Panc1 (cell line): Measurements from ENCODE around the gene ATP13A3. TPM values are rescaled to one million over a fixed set of nuclear protein-coding genes. Genes with fewer than 3 reads are reported as not detected.

Source experiments
- ATAC-seq: fragments of 200-7000 bp; cut with Tn5 transposase; 2 replicates; pipeline ENCODE4 v1.9.1; 2020; ENCODE audit warnings: mild to moderate bottlenecking, moderate library complexity
- BruUV-seq: library from RNA; stranded (reverse); fragments of 400-500 nt; replicated peaks from 2 replicates; lab custom pipeline; 2021; lab: Mats Ljungman, UMichigan
- CTCF ChIA-PET: fragments of 300-600 bp; sonication (Branson Sonifier 250); formaldehyde crosslinking; loops from one replicate; lab custom pipeline; 2022; ENCODE audit warnings: antibody characterized with exemption; lab: Charles Lee
- POLR2A ChIA-PET: fragments of 300-600 bp; sonication (Branson Sonifier 250); formaldehyde crosslinking; loops from one replicate; lab custom pipeline; 2022; ENCODE audit warnings: antibody characterized with exemption; lab: Charles Lee
- DNase-seq: peaks from one replicate; pipeline ENCODE4 v3.0.0-alpha.2; 2010; ENCODE audit warnings: low read depth, low spot score
- H3K27ac ChIP-seq: 2 replicates; pipeline ENCODE4 v1.5.1; 2011; ENCODE audit warnings: mild to moderate bottlenecking, low read length, inconsistent platforms
- H3K27me3 ChIP-seq: fragments of 200-500 bp; sonication (Bioruptor generic); 2 replicates; pipeline ENCODE4 v1.6.0; 2014; ENCODE audit warnings: low read length, inconsistent platforms; ENCODE audit not compliant: control insufficient read depth, insufficient read depth
- H3K36me3 ChIP-seq: fragments of 200-500 bp; sonication (Bioruptor generic); 2 replicates; pipeline ENCODE4 v1.5.1; 2014; ENCODE audit warnings: inconsistent platforms, mild to moderate bottlenecking, low read length, moderate library complexity; ENCODE audit not compliant: control insufficient read depth, insufficient read depth
- H3K4me1 ChIP-seq: 2 replicates; pipeline ENCODE4 v1.5.1; 2011; ENCODE audit warnings: inconsistent platforms, mild to moderate bottlenecking, low read length, moderate library complexity; ENCODE audit not compliant: control insufficient read depth, insufficient read depth
- H3K4me3 ChIP-seq, 2 experiments: 2 replicates each; pipeline ENCODE4 v1.5.1; 2011 to 2012; ENCODE audit warnings: low read depth in 2 of 2, low read length in 2 of 2, mild to moderate bottlenecking in 2 of 2, inconsistent platforms in 1 of 2, moderate library complexity in 1 of 2
- H3K9me3 ChIP-seq: fragments of 200-500 bp; sonication (Bioruptor generic); 2 replicates; pipeline ENCODE4 v1.5.1; 2014; ENCODE audit warnings: low read depth, mild to moderate bottlenecking, inconsistent platforms, low read length, moderate library complexity; ENCODE audit not compliant: control insufficient read depth, insufficient read depth
- CTCF ChIP-seq: fragments of 450-650 bp; IDR thresholded peaks from 2 replicates; pipeline ENCODE4 v1.5.1; 2017; ENCODE audit warnings: mild to moderate bottlenecking
- POLR2AphosphoS5 ChIP-seq: IDR thresholded peaks from 2 replicates; pipeline ENCODE4 v1.6.1; 2012; ENCODE audit warnings: mild to moderate bottlenecking, low read depth, low read length, moderate library complexity
- SIN3A ChIP-seq: IDR thresholded peaks from 2 replicates; pipeline ENCODE4 v1.6.1; 2012; ENCODE audit warnings: low read depth, mild to moderate bottlenecking, low read length, moderate library complexity, borderline replicate concordance; ENCODE audit not compliant: insufficient read depth
- TCF7L2 ChIP-seq: IDR thresholded peaks from 2 replicates; pipeline ENCODE4 v1.6.1; 2011; ENCODE audit warnings: mild to moderate bottlenecking, low read depth, low read length, inconsistent platforms
- in situ Hi-C: cut with HindIII; loops from 2 replicates; pipeline ENCODE4 v1.10.0; 2016; ENCODE audit warnings: low sequenced_read_pairs, low pct_unique_long_range_greater_than_20kb
- intact Hi-C: fragments of 100-400 bp; cut with micrococcal nuclease; formaldehyde crosslinking; loops from one replicate; pipeline ENCODE4 v1.10.0; 2022; ENCODE audit not compliant: unreplicated experiment
- total RNA-seq: library from RNA; stranded (reverse); gene quantifications from one replicate; pipeline ENCODE4 v1.2.1, GENCODE V29; 2021; ENCODE audit not compliant: unreplicated experiment
- TF ChIP-seq, protein P1 (sequence below), 2 experiments: IDR thresholded peaks; 2 replicates each; pipeline ENCODE4 v1.6.1; 2011 to 2012; ENCODE audit warnings: low read depth in 2 of 2, control low read depth in 1 of 2, low read length in 1 of 2, mild to moderate bottlenecking in 1 of 2, moderate library complexity in 1 of 2; ENCODE audit not compliant: insufficient read depth in 1 of 2

Gene ATP13A3
- total RNA-seq, 1 experiment from 2014 or later, result 169 TPM

GRCh38 chr3:194368918-194369317, 117.9 kb downstream of the ATP13A3 start:
- Histone ChIP-seq H3K27ac (no peak overlapping the region), H3K4me3 (no peak overlapping the region), H3K36me3 (no peaks in the 10 kb centered on the region), H3K27me3 (0 out of 2 replicates have a peak, but pooled peaks cover 3% of the 10 kb centered on the region), H3K4me1 (peaks cover 11% of the 10 kb centered on the region), H3K9me3 (no peaks in the 10 kb centered on the region)
- ChIA-PET POLR2A (no interaction called here), CTCF (no interaction called here)
- TF ChIP-seq POLR2AphosphoS5 (no peak), TCF7L2 (no peak), SIN3A (no peak)
- ATAC-seq (no peak), DNase-seq (no peak)
- in situ Hi-C loops, result no loop called here
- no TSS peak for BruUV-seq
- intact Hi-C loops, result no loop called here

DNA sequence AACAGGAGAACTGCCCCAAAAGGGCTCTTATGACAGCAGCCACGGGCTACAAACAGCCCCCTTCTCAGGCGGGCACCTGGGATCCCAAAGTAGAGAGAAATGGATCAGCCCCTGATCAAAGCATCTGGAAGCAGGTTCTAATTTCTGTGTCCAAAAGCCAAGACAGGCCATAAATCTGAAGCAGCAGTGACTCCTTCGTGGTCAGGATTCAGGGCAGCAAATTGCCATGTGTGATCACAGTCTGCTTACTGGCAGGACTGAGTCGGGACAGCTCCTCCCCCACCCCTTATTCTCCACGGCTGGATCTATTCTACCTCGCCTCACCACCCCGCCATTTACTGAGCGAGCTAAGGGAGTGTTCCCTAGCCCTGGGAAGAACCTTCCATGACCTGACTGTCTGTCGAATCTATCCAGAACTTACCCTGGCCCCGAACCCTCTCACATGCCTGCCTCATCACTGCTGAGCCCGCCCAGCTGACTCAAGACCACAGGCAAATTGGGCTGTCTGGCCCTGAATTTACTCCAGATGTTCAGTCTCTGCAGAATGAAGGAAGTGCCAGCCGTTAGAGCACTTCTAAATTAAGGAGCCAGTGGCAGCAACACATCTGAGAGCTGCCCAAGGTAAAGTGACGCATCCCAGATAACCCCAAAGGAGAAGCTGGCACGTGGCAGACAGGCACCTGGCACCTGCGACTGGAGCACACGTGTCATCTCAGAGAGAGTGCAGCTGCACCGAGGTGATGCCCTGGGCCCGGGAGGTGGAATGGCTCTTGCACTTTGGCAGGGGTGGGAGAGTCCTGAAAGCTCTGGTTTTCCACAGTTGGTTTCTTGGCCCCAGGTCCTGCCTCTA, 118.6 kb downstream of the ATP13A3 start:
- H3K4me3 ChIP-seq, result no peak overlapping the region
- no TSS peak for BruUV-seq
- no peak overlapping the region for H3K27ac ChIP-seq
- intact Hi-C loops (no loop called here), in situ Hi-C loops (no loop called here)
- H3K9me3 ChIP-seq, result no peaks in the 10 kb centered on the region
- H3K36me3 ChIP-seq, result no peaks in the 10 kb centered on the region
- H3K27me3 ChIP-seq, result 0 out of 2 replicates have a peak, but pooled peaks cover 3% of the 10 kb centered on the region
- peaks cover 11% of the 10 kb centered on the region for H3K4me1 ChIP-seq
- POLR2A ChIA-PET, result no interaction called here
- DNase-seq, result no peak
- CTCF ChIA-PET, result no interaction called here
- TF ChIP-seq TCF7L2, result no peak
- TF ChIP-seq CTCF, result no peak
- TF ChIP-seq, protein P1, sequence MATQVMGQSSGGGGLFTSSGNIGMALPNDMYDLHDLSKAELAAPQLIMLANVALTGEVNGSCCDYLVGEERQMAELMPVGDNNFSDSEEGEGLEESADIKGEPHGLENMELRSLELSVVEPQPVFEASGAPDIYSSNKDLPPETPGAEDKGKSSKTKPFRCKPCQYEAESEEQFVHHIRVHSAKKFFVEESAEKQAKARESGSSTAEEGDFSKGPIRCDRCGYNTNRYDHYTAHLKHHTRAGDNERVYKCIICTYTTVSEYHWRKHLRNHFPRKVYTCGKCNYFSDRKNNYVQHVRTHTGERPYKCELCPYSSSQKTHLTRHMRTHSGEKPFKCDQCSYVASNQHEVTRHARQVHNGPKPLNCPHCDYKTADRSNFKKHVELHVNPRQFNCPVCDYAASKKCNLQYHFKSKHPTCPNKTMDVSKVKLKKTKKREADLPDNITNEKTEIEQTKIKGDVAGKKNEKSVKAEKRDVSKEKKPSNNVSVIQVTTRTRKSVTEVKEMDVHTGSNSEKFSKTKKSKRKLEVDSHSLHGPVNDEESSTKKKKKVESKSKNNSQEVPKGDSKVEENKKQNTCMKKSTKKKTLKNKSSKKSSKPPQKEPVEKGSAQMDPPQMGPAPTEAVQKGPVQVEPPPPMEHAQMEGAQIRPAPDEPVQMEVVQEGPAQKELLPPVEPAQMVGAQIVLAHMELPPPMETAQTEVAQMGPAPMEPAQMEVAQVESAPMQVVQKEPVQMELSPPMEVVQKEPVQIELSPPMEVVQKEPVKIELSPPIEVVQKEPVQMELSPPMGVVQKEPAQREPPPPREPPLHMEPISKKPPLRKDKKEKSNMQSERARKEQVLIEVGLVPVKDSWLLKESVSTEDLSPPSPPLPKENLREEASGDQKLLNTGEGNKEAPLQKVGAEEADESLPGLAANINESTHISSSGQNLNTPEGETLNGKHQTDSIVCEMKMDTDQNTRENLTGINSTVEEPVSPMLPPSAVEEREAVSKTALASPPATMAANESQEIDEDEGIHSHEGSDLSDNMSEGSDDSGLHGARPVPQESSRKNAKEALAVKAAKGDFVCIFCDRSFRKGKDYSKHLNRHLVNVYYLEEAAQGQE (IDR thresholded peaks at IDR 0.05; ENCODE audit: insufficient read depth in 1 of 2, low read depth in 2 of 2, low read length in 1 of 2), result no peak
- TF ChIP-seq POLR2AphosphoS5, result no peak
- TF ChIP-seq SIN3A, result no peak
- no peak for ATAC-seq

GRCh38 chr3:194365978-194366490, 120.8 kb downstream of the ATP13A3 start:
- no peaks in the 10 kb centered on the region for H3K36me3 ChIP-seq
- no peak overlapping the region for H3K27ac ChIP-seq
- DNase-seq (no peak), ATAC-seq (no peak)
- CTCF ChIA-PET, result no interaction called here
- H3K9me3 ChIP-seq, result no peaks in the 10 kb centered on the region
- TF ChIP-seq CTCF, result no peak
- no peak for TF ChIP-seq TCF7L2
- TF ChIP-seq POLR2AphosphoS5, result no peak
- TF ChIP-seq, protein P1 (IDR thresholded peaks at IDR 0.05; ENCODE audit: insufficient read depth in 1 of 2, low read depth in 2 of 2, low read length in 1 of 2), result no peak
- TF ChIP-seq SIN3A, result no peak
- peaks cover 11% of the 10 kb centered on the region for H3K4me1 ChIP-seq
- H3K27me3 ChIP-seq, result 0 out of 2 replicates have a peak, but pooled peaks cover 3% of the 10 kb centered on the region
- in situ Hi-C loops (no loop called here), intact Hi-C loops (no loop called here)
- H3K4me3 ChIP-seq, result no peak overlapping the region
- POLR2A ChIA-PET, result no interaction called here
- BruUV-seq, result no TSS peak
